GM21526 (cell line): Measurements from ENCODE around the gene PIGR.

ENCODE experiments used
- ATAC-seq: cut with Tn5 transposase; IDR thresholded peaks from one replicate; pipeline ENCODE4 v1.9.1; 2021; ENCODE audit warnings: moderate library complexity; ENCODE audit not compliant: unreplicated experiment, low FRiP score

Gene PIGR, protein sequence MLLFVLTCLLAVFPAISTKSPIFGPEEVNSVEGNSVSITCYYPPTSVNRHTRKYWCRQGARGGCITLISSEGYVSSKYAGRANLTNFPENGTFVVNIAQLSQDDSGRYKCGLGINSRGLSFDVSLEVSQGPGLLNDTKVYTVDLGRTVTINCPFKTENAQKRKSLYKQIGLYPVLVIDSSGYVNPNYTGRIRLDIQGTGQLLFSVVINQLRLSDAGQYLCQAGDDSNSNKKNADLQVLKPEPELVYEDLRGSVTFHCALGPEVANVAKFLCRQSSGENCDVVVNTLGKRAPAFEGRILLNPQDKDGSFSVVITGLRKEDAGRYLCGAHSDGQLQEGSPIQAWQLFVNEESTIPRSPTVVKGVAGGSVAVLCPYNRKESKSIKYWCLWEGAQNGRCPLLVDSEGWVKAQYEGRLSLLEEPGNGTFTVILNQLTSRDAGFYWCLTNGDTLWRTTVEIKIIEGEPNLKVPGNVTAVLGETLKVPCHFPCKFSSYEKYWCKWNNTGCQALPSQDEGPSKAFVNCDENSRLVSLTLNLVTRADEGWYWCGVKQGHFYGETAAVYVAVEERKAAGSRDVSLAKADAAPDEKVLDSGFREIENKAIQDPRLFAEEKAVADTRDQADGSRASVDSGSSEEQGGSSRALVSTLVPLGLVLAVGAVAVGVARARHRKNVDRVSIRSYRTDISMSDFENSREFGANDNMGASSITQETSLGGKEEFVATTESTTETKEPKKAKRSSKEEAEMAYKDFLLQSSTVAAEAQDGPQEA

DNA sequence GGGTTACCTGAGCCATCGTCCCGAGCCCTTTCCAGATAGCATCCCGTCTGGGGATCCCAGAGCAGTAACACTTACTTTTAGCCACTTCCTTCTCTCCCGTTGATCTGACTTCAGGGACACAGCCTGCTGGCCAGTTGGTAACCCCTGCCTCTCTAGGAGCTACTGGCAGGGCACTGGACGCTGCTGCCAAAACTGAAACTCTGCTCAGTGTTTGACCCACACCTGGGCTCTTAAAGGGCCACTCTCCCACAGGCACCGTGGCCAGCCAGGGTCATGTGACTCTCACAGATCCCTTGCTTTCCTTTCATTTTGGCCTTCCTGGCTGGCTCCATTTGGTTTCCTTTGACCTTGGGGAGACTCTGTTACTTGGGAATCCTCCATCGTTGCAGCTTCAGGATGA, at the start of gene PIGR:
TSS of gene PIGR (minus strand) at position 206 of the 400 bp plus-strand sequence. CDS start 5,935 bp downstream, outside the sequence.
- no peak for ATAC-seq

DNA sequence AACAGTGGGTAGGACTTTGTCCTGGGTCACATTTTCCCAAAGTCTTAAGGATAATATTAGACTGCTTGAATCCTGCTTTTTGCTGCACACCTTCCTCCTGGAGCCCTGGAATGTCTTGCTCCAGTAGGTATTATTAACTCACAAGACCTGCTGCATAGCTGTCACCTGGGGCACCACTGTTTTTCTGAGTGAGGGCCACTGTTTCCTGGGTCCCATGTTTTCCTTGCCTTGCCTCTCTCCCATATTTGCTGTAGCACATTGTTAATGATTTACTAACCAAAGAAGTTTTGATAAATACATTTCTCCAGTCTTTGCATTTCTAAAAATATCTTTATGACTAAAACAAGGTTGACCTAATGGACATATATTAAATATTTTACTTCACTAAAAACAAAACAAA, 46.5 kb upstream of the PIGR start:
- ATAC-seq, result no peak

DNA sequence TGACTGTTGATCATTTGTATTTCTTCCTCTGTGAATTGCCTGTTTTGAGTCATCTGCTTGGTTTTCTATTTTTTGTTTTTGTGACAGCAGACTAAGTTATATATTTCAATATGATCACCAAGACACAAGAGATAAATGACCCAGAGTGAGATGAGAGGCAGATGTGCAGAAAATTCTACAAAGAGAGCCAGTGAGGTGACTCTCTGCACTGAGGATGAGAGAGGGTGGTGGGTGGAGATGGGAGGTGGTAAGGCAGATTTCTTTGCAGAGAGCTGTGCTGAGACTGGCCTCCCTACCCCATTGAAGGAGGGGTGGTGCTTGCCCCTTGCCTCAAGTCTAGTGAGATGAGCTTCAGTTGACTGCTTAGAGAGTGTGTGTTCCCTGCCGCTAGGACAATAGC, 41.6 kb upstream of the PIGR start:
- no peak for ATAC-seq

DNA sequence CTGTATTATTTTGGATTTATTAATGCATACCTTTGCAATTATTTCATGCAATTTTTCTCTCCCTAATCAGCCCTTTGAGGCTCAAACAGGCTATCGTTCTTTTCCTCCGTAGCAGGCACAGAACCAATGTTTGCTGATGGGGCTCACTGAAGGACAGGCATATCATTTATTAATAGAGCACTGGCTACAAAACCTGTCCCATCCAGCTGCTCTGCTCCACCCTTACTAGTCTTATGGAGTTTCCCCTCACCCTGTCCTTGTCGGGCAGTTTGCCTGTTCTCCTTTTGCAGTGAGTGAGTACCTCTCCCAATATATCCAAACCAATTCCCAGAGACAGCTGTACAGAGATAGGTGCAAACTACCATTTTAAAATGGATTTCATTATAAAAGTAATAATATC, 40.6 kb upstream of the PIGR start:
- ATAC-seq, result no peak

DNA sequence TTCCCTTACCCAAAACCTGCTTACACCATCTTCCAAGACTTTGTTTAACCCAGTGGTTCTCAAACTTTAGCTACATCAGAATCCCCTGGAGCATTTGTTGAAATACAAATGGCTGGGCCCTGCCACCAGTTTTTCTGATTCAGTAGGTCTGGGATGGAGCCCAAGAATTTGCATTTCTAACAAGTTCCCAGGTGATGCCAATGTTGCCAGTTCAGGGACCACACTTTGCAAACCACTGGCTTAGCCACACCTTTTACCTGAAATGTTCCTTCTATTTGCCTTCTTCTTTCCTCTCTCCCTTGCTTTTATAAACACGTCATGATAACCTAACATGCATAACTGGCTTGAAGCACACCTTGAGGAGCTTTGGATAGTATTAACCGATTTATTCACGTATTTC, 40.1 kb upstream of the PIGR start:
- no peak for ATAC-seq

DNA sequence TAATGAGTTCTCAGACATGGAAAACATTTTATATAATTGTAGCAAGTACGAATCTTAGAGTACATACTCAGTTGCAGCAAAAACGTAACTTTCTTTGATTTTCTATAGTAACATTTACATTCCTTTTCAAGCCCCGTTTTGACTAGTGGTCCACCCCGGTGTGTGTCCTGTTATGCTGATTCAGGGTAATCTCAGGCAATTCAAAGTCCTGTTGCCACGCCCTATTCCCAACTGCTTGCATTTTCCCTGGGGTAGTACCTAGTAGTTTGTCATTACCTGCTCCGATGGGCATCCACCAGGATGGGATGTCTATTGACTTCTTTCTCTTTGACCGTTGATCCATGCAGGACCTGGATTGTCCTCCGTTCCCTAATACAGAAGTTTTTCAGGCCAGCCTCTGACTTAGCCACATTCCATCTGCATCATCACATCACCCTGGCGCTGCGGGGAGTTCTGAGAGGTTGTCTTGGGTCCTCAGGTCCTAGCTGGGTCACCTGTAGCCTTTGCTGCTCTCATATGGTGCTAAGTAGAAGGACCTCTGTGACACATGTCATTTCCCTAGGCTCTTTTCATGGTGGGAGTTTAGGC, 39.0 kb upstream of the PIGR start:
- no peak for ATAC-seq

DNA sequence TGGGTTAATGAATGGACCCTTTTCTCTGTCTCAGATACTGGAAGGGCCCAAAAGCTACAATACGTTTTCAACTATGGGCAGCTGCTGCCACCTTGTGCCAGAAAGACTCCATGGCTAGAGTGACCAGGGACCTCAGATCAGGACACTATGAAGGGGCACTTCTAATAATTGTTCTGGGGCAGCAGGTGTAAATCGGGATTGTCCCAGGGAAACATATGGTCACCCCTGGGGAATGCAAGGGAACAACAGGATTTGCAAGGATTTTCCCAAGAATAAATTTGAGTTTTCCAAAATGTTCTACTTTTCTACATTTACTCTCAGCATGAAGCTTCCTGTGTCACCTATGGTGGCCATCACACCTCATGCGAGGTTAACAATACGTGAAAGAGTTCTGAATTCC, 36.0 kb upstream of the PIGR start:
- no peak for ATAC-seq

DNA sequence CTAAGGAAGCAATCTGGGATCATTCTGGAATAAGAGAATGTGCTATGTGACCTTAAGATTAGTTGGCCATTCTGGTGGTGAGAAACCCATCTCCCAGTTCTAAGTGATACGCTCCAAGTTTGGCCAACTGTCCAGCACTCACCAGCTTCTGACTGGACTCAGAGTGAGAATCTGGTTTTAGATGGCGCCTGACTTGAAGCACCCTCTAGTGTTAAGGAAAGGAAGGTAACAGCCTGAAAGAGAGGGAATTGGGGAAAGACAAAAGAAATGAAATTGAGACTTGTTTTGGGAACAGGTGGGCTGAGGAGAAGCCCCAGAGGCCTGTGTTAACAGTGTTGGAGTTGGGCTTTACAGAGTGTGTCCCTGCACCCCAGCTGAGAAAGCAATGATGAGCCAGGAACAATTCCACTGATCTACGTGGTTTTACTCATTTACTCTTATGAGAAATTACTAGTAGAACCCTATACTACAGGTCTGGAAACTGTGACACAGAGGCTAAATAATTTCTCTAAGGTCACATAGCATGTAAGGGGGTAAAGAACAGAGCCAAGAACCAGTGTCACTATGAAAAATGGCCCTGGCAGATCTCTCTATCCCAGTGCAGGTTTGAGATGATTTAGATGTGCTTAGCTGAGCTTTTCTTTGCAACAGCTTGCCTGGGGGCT, 33.2 kb upstream of the PIGR start:
- ATAC-seq, result no peak

DNA sequence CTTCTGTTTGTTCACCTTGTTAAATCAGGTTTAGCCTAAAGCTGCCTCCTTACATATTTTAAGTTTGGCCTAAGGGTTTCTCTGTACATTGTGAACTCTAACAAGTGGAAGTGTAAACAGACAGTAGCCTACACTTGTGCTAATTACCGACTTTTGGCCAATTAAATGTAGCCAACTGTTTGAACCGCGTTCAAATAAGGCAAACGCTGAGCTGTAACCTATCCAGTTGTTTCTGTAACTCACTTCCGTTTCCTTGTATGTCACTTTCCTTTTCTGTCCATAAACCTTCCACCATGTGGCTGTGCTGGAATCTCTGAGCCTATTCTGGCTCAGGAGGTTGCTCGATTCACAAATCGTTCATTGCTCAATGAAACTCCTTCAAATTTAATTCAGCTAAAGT, 32.0 kb upstream of the PIGR start:
- no peak for ATAC-seq

DNA sequence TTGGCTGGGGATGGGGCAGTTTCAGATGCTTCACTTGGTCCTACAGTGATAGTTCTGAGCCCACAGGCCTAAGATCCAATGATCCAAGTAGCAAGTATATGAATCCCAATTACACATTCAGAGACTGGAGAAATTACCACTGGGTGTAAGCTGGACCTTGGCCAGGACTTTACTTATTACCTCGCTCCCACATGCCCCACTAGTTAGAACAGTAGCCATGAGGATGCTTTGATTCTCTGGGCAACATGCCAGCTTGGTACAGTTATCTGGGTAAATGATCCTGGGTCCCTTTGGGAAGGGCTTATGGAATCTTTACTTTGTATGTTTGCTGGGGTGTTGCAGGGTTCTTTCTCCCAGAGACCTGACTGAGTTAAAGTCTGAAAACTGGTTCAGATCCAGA, 29.0 kb upstream of the PIGR start:
- ATAC-seq, result no peak

DNA sequence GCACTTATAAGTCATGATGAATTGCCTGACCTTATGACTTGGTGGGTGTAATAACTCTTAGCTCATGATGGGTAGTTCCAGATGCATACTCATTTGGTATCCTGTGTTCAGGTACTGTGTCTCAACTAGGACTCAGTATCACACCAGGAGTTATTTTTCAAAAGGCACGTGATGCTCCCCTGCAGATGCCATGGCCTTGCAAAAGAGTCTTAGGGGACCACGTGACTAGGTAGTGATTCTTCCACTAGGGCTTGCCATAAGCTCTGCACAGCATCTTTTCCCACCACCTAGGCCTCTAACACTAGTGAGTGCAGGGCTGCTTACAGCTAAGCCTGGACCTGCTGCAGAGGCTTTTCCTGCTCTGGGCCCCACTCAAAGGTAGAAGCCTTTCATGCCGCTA, 27.9 kb upstream of the PIGR start:
- no peak for ATAC-seq

DNA sequence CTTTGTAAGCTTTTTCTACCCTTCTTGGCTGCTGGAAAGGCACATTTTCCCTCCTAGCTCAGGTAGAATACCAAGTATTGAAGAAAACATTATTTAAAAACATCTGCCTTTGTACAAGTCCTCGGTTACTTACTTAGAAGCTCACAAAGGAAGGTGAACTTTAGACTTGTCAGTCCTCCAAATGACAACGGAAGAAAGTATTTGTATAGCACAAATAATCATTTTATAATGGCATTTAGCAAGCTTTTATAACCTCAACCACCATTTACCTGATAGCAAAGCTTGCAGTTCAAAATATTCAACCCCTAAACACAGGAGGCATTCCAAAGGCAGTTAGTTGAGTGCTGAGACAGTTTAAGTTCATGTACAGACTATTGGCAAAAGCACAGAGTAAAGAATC, 26.5 kb upstream of the PIGR start:
- no peak for ATAC-seq

DNA sequence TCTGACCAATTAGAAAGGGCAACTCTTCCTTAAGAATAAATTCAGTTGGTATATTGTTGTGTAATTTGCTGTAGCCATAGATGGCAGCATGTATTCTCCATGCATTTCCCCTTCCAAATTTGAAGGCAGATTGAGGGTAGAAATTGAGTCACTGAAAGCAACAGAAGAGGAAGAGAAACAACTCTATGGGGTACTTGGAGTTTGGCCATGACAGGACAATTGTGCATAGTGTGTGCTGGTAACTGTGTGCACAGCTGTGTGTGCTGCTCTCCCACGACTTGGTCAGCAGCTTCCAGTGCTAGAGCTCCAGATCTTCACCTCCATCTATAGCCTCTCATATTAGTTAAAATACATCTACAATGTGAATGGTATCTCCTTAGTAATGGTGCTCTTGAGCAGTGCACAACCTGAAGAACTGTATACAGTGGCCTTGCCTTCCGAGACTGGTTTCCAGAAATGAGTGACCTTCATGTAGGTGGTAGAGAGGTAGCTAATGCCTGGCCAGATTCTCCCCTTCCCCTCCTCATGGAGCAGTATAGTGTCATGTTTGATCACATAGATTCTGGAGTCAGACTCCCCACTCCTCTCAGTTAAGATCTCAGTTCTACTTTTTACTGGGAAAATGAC, 24.9 kb upstream of the PIGR start:
- no peak for ATAC-seq

DNA sequence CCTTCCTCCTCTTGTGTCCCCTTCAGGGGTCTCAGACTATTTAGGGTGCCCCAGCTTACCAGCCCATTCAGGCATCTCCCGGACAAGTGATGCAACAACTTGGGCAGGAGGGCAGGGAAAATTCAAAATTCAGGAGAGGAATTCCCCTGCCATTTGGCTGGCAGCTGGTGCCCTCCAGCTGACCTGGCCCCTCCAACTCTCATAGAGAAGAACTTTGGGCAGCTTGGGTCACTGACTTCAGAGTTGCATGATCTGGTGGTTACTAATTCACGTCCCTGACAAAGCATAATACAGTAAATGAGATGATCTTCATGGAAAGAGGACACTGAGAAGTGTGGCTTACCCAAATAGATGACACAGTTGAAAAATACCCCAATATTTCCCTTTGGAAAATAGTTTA, 24.2 kb upstream of the PIGR start, which contains the start of gene FCAMR:
TSS of gene FCAMR (minus strand) at position 15 of the 400 bp plus-strand sequence. CDS start 335 bp downstream, outside the sequence.
- no peak for ATAC-seq

DNA sequence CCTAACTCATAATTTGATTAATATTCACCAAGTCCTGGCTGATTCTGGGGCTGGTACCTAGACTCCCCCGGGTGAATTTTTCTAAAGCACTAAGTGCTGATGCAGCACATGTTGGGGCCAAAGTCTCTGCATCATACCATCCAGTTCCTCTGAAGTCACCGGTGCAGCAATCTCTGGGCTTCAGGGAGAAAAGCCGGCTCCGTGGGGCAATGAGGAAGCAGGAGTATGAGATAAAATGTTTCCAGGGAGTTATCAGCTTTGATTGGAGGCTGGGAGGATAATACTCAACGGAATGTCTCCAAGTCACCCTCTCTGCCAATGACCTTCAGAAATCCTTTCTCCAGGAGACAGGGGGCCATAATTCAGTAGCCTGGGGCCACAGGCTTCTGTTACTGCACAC, 22.8 kb upstream of the PIGR start:
- ATAC-seq, result no peak

DNA sequence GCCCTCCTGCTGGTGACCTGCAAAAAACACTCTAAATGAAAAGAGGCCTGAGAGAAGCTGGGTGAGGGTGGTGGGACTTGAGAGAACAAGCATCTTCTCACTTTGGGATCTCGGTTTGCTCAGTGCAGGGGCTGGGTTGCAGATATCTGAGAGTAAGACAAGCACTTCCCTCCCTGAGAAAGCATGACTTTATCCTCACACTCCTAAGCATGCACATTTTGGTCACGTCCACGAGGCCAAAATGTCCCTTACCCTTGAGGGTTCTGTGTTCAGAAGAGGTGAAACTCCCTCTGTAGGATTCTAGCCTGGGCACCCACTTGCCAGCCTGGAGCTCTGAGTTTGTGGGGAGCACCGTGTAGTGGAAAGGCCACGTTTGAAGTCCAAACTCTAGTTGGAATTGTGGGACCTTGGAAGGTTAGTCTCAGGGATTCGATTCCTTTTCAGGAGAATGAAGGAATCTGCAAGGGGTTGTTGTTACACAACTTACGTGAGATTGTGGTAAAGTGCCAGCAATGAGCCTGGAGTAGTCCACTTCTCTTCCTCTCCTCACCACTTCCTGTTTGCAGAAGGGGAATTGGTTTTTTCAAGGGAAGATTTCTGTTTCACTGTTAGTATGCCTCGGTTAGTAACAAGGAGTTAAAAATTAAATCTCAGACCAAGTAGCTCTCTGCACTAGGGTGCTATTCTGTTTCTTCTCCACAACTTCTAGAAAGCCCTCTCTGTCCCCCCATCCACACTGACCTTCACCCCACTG, 21.0 kb upstream of the PIGR start:
- ATAC-seq, result no peak

DNA sequence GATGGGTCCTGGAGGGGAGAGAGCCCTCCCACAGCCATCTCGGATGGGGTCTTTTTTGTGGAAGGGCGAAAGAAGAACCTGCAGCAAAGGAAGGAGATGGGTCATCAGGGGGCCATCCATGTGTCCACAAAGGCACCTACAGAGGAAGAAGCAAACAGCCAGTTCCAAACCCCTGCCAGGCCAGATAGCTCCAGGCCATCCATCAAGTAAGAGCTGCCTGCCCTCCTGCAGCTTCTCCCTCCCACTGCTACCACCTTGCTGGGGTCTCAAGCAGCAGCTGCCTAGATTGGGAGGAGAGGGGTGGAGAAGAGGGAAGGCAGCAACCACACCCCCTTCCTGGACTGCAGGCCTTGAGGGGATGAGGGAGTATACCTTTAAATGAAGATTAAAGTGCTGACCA, 19.5 kb upstream of the PIGR start:
- no peak for ATAC-seq

DNA sequence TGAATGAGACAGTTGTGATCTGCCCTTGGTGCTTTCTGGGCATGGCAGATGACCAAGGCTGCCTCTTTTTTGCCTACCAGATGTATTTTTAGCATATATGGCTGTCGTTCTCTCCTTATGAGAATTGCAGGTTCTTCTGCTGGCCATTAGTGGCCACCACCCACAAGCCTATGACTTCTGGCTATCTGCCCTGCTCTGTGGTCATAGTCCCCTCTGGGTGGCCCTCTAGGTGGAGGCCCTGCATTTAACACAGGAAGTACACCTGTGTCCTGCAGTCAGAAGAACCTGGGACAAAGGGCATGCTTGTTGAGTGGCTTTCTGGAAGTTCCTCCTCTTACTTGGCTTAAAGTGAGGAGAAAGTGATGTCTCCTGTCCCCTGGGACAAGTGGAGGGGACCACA, 17.5 kb upstream of the PIGR start:
- ATAC-seq, result no peak

DNA sequence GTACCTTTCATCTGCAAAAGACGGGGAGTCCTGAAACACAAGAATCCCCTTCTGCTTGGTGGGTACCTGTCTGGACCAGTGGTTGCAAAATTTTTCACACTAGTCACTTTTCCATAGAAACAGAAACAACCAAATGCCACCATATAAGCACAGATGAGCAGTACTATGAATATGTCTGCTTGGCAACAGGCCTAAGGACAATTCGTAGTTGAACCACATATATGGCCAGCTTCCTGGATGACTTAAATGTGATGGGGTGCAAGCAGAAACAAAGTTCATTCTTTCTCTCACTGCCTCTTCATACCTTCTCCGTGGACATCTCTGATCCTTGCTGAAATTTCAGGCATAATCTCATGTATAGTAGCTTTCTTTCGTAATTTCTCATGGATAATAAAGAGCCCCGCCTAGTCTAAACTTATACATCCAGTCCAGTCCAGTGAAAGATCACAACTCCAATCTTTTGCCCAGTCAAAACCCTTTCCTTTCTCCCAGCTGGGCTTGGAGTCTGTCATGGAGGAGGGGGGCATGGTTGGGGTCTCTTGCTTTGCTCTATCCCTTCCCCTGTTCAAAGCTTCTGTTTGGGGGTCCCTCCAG, 16.9 kb upstream of the PIGR start:
- ATAC-seq, result no peak
